Fibroblast of skin of left quadriceps (primary cell): ENCODE results near the gene P2RY2.
A peak's percentile ranks its signal among the peaks of the same experiment; 100 is the strongest.

Source experiments
- DNase-seq, 2 experiments: peaks; one replicate each; pipeline ENCODE4 v3.0.0-alpha.2; 2013; ENCODE audit warnings: low read depth in 2 of 2

Gene P2RY2

DNA sequence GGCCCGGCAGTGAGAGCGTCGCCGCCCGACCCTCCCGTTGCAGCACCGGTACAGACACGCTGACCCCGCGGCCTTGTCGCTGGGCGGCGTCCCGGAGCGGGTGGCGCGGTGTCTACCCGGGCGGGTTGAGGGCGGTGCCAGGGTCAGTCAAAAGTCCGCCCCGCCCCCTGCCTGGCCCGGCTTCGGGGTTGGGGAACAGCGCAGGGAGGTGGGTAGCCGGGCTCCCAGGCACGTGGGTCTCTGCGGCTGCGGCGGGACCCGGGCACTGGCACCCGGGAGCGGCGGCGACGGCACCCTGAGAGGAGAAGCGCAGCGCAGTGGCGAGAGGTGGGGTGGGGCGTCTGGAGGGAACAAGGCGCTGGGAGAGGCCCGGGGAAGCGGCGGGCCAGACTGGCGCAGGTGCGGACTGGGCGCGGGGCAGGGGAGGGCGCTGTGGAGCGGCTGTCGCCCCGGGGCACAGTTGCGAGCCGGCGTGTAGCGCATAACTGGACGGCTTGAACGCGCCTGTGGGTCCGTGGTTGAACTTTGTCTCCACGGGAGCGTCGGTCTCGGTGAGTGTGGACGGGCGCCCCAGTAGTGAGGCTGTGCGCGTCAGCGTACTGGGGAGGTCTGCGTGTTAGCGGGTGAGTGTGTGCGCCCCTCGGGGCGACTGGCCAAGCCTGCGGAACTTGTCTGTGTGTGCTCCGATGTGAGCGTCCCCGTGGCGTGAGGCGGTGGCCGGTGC, at the start of gene P2RY2:
Gene P2RY2 (plus strand): TSS at position 176 of the 724 bp plus-strand sequence. CDS start 15,879 bp downstream, outside the sequence.
- DNase-seq: no peak

DNA sequence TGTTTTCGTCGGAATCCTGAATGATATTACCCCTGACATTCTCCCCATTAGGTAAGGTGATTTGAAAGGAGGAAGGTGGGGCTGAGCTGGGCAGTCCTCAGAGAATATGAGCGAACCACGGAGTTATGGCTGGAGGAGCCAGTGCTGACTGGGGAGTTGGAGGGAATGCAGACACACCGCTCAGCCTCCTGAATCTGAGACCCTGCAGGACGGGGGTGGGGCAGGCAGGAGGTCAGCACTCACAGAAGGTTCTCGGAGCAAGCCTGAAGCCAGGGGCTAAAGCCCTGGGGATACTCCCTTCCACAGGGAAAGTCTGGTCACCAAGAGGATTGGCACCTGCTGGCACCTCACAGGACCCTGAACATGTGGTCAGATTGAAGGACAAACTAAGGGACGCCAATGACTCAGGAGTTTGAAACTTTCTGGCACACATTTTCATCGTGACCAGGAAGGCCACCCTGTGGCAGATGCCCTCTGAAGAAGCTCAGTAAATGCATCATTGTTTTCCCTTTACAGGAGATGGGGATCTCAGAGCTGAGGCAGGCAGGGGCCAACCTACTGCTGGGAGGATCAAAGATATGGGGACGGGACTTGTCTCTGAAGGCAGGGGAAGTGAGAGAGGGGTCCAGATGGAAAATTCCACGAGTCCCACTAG, 49.0 kb upstream of the P2RY2 start:
- no peak for DNase-seq

DNA sequence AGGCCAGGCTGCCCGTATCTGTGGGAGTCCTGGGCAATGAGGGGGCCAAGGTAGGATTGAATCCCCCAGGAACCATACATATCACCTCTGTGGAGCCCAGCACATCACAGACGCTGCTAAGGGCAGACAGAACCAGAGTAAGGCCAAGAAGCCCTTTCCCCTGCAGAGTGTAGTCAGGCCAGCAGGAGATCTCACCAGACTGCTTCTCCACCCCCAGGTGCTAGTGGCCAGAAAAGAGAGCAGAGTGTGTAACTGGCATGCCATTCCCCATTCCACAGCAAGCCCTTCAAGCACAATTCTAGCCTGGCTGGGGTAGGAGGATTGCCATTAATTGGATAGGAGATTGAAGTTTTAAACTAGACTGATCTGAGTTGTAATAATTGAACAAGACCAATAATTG, 47.9 kb upstream of the P2RY2 start:
- no peak for DNase-seq

DNA sequence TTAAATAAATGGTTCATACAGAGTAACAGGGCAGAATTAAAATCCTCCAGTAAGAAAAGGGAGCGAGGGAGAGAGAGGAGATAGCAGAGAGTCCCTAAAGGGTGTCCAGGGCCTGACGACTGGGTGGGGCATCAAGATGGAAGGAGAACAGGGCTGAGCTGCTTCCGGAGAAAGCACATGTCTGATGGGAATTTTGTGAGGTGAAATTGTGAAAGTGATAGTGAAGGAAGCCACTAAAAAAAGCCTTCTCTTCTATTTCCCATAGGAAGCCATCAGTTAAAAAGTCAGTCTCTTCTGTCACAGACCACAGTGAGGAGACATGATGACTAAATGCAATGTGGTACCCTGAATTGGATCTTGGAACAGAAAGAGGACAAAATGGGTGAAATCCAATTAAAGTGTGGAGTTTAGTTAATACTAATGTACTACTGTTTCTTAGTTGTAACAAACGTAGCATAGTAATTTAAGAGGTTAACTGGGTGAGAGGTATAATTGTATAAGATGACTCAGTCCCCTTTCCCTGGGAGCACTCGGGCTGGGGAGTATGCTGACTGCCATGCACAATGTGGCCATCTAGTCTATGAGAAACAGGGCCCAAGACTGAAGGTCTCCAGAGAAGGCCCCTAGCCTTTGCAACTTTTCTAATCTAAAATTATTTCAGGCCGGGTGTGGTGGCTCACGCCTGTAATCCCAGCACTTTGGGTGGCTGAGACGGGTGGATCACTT, 46.5 kb upstream of the P2RY2 start:
- DNase-seq: no peak

DNA sequence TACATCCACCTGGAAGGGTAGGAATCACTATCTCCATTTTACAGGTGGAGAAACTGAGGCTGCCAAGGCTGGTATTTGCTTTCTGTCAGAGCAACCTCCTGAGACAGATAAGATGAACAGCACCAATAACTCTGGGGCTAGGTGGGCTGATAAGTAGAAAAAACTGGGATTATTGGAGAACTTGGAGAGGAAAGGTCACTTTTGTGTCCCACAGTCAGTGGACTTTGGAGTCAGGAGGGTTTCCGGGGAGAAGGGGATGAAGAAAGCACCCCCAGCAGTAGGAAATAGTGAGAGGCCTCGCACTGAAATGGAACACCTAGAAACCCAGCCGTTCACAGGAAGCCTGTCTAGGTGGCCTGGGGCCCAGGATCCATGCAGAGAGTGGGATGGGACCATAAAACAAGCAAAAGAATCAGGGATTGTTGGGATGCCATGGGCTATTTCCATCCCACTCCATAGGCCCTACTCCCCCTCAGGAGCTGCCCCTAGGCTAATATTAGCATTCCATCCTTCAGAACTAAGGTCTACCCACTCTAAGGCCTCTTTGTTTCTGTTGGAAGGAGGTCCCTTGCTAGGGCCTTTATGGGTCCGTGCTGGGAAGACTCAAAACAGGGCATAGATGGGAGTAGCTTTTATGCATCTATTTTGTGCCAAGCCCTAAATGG, 45.0 kb upstream of the P2RY2 start:
- no peak for DNase-seq

DNA sequence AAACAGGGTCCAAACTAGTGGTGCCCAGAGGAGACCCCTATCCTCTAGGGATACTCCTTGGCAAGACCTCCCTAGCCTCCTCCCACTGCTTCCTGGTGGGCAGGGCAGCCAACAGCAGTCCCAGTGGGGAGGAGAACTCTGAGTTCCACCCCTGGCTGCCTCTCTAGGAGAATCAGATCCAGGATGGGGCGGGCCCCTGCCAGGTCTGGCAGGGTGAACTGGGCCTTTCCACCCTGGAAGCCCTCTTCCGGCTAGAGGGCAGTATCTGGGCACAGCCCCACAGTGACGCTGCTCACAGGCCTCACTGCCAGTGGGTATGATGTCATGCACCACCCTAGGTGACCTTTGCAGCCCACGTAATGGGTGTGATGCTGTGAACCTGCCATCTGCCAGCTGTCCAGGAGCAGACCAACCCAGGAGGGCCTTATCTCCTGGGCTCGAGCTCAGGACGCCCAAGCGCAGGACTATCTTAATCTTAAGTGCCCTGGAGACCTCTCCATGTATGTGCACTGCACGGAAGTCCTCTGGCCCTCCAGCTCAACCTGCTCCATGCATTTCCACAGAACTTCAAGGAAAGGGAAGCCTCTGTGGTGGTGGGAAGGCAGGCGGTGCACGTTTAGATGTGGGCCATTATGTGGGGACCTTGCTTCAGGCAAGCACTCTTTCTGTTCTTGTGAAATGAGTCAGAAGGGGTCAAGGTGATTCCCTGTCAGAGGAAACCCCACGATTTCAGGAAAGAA, 44.2 kb upstream of the P2RY2 start:
- no peak for DNase-seq

DNA sequence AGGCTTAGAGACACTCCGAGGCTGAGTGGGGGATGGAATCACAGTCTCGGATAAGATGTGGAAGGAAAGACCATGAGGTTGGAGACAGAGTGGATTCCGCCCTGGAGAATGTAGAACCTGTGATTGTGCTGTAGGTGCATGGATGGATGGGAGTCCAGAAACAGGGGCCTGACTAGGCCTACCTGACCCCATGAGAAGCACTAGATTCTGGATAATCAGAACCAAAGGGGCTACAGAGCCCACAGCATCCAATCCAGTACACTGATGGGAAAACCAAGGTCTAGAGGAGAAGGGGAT, 43.6 kb upstream of the P2RY2 start:
- no peak for DNase-seq

DNA sequence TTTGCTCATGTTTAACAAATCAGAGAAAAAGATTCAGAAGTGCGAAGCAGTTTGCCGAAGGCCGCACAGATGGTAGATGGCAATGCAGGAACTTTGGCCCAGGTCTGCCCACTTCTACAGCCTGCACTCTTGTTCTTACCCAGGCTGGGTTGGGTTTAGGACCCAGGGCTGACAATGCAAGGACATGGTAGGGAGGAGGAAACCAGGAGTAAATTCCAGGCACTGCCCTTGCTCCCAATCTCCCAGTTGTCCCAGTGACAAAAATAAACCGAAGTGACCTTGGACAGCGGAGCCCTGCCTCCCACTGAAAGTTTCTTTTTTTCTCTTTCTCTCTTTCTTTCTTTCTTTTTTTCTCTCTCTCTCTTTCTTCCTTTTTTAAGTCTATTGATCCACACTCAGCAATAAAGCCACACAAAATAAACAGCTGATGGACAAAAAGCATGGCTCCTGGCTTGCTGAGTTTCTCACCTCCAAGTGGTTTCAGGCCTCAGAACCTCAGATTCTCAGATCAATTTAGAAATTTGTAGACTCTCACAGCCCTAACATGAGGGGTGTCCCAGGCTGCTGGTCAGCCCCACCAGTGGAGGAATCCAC, 42.4 kb upstream of the P2RY2 start:
- DNase-seq: no peak

DNA sequence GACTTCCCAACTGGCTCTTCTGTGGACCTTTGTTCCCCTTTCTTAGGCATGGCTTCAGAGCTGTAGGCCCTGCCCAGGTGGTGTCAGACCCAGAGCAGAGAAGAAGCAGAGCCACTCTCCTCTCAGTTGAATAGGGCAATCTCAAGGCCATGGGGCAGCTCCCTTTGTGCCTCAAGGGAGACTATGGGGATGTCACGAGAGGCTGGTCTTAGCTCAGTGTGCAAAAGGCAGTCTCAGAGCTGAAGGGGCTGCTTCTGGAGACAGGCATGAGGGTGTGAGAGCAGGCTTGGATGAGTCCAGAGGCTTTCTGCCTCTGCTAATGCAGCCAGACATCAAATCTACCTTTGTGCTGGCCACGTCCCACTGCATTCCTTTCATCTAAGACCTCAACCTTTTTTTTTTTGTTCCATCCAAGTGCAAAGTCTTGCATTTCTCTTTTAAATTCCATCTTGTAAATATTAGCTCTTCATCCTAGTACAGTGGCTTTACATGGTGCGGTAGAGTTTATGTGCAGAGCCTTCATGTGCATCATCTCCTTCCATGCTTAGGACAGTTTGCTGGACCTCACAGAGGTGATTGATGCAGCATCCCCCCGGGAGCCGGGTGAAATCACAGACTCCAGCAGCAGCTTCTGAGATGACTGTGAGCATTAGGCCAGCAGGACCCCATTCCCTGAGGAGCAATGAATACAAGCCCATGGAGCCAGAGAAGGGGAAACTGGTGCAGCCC, 41.8 kb upstream of the P2RY2 start:
- DNase-seq: no peak

DNA sequence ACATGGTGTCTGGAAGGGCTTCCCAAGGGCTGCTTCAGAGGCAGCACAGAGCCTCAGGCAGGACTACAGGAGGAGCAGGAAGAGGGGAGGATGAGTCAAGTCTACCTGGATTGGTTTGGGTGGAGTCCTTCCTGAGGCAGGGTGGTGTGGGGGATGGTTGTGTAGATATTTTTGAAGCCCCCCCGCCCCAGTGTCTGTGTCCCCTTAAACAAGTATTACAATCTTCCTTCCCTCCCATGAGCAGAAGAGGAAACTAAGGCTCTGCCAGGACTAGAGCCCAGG, 41.3 kb upstream of the P2RY2 start:
- no peak for DNase-seq

DNA sequence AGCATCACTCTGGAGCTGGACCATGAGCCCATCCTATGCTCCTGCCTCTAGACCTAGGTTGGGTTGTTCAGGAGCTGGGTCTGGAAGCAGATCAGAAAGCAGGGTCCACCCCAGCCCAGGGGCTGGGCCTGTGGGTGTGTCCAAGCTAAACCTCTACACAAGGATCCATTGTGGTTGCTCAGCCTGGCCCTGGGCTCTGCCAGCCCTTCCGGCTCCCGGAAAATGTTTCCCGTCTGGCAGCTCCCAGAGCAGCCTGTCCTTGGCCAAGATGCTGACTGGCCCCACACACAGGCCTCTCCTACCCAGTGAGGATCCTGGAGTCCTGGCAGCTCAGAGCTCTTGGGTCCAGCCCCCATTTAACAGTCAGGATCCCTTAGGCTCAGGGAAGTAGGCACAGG, 40.7 kb upstream of the P2RY2 start:
- no peak for DNase-seq

DNA sequence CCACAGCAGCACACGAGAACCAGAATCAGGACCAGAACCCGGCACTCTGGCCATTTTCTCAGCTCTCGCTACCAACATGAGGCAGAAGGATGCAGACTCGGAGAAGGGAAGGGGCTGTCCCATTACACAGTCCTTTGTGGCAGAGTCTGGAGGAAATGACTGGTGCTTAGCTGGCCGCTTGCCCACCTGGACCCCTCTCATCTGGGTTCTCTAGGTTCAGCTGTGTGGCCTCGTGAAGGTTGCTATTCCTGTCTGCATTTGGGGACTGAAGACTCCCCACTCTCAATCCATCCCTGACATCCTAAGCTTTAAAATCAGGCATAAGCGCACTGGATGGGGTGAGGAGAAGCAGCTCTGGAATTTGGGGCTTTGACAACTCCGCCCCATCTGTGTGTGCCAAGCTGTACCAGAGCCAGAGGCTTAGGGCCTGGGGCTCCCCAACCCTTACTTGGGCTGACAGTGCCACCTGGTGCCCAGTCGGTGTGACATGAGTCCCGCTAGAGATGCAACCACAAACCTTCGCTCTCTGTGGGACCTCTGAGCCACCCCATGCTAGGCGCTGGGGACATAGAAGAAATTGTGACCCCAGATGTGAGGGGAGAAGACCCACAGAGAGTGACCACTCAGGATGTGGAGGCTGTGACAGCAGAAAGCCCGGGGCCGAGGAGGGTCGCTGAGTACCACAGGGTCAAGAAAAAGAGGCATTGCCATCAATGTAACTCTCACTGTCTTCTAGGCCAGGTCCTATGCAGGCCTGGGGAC, 40.1 kb upstream of the P2RY2 start:
- DNase-seq: peak; percentile 63 to 64

DNA sequence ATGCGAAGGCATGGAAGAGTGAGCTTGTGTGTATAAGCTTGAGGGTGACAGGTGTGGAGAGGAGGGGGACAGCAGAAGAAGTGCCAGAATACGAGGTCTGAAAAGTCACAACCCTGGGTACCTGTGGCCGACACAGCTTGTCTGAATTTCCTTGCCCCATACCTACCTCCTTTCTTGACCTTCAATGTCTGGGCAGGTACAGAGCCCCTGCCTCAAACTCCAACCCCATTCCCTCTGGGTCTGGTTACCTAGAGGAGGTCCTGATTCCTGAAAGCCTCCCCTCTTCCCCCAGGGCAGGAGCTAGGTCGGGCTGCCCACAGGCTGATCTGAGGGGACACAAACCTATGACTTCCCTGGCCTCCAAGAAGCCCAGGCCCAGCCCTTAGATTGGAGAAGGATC, 39.4 kb upstream of the P2RY2 start:
- DNase-seq: no peak

DNA sequence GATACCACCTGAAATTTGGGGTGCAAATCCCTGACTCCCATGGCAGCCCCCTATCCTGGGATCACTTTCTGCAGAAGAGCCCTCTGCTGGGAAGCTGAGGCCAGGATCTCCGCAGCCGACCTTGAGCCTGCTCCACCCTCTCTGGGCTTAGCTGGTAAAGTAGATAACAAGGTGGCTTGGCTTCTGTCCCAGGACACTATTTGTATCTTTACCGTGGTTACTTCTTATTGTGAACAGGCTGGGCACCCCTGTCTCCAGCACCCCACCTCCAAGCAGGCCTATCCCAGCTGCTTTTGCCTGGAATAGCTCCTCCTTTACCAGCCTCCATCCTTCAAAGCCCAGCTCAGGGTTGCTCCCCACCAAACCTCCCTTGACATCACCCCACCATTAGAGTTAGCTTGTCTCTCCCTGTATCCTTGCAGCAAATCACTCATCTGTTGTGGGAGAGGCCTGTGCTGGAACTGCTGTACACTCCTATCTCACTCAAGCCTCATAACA, 35.2 kb upstream of the P2RY2 start:
- DNase-seq: no peak

DNA sequence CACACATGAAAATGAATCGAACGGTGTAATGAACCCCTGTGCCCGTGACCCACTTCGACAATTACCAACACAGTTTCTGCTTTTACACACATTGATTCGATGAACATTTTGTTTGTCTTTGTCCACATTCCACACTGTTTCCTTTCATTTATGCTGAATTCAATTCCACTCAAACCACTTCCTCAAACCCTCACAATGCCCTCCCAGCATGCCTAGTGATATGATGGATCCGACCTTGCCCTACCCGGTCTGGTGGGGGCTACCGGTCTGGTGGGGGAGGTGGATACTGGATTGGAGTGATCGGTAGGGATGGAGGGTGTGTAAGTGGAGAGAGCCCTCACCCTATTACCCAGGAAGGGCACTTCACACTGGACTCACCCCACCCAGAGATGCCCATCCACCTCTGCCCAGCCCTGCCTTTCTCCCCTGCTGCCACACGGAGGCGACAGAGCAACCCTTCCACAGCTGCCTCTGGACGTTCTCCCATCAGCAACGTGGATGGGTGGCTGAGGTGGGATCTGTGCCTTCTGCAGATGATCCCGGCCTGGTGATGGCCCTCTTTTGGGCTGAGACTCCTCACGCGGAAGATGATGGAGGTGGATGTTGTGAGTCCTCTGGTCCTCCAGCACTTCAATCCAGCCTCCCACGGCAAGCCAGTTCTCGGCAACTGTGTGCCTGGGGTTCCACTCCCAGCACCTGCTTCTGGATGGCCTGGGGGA, 33.0 kb upstream of the P2RY2 start:
- DNase-seq: peak; percentile 16 to 18

DNA sequence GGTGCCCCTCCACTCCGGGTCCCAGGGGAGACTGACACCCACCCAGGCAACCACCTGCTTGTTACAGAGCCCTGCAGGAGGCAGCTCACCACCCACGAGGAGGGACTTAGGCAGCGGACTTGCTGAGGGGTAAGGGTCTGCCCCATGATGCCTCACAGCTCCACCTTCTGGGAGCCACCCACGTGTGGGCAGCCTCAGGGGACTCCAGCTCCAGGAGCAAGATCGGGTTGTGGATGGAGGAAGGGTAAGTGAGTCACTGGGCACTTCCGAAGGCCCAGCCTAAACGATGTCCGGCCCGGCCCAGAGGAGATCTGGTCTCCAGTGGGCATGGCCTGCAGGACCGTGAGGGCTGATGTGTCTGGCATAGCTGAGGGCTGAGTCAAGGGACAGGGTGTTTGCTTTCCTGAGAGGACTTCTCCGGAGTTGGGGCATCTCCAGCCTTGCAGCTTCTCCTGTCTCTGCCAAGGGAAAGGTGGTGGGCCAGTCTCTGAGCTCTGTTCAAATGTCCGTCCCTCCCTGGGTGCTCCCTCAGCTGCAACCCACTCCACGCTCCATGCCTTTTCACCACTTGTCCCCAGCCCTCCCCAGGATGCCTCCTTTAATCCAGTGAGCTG, 32.3 kb upstream of the P2RY2 start:
- no peak for DNase-seq

DNA sequence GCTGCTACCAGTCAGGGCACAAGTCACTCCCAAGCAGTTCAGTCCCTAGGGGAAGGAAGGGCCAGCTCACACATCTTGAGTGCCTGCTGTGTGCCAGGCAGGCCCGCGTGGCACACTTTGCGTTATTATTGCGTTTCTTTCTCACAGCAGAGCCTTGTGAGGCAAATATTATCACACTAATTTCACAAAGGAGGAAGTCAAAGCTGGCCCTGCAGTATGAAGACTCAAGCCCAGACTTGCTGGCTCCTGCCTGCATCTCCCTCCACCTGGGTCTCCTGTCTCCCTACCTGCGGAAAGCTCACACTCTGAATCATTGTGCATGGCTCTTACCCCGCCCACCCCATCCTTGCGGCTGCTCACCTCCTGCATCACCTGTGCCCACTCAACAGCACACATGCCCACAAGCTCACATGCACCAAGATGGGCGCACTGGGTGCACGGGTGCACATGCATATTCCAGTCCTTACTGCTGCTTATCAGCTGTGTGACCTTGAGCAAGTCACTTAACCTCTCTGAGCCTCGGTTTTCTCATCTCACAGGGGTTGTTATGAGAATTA, 31.7 kb upstream of the P2RY2 start:
- no peak for DNase-seq

DNA sequence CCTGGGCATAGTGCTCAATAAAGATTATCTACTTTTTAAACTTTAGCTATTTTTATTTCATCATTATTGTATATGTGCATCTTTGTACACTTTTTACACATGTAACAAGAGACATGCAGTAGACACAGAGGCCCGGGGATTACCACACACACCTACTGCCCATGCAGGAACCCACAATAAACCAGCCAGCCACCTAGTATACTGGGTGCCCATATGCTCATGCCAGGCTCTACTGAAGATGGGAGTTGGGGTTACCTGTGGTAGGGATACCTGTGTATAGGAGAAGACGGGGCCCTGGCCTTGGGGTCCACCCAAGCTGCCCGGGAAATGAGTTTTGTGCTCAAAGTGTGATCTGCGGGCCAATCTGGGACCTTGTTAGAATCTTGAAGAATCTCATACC, 31.2 kb upstream of the P2RY2 start:
- no peak for DNase-seq

DNA sequence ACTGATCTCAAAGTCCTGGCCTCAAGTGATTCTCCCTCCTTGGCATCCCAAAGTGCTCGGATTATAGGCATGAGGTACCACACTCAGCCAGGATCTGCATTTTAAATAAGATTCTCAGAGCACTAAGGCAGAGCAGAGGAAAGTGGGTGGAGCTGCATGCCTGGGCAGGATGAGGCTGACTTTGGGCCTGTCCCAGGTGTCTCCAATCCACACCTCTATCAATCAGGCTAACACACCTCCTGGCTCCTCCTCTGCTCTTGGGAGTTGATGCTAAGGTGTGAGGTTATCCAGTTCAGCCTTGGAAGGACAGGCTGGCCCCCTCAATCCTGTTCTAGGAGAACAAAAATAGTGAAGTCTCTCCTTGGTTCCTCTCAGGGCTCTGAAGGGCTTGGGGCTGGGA, 30.2 kb upstream of the P2RY2 start:
- no peak for DNase-seq
